CD4-positive, CD25-positive, alpha-beta regulatory T cell (primary cell): ENCODE measurements around the gene CNOT9. TPM values are rescaled to one million over a fixed set of nuclear protein-coding genes. Genes with fewer than 3 reads are reported as not detected.
A peak's percentile ranks its signal among the peaks of the same experiment; 100 is the strongest.

Experiments
- ATAC-seq, 2 donors: fragments of 150-1000 bp; cut with Tn5 transposase; one replicate each; pipeline ENCODE4 v1.10.0; 2021; ENCODE audit warnings: low read depth in 2 of 2, moderate number of reproducible peaks in 2 of 2, moderate library complexity in 1 of 2
- DNase-seq, 3 donors: peaks; one replicate each; pipeline versions ENCODE4 v3.0.0 to v3.0.0-alpha.2; 2012 to 2022; ENCODE audit warnings: mixed read lengths in 1 of 3
- H3K27ac ChIP-seq: one replicate; pipeline ENCODE4 v1.7.0; 2013; ENCODE audit warnings: mild to moderate bottlenecking, low read length; ENCODE audit not compliant: insufficient read depth, poor library complexity, severe bottlenecking
- H3K27me3 ChIP-seq: one replicate; pipeline ENCODE4 v1.7.0; 2013; ENCODE audit warnings: low read length; ENCODE audit not compliant: control insufficient read depth, insufficient read depth
- H3K36me3 ChIP-seq: one replicate; pipeline ENCODE4 v1.7.0; 2013; ENCODE audit warnings: mild to moderate bottlenecking, low read length, moderate library complexity; ENCODE audit not compliant: control insufficient read depth, insufficient read depth
- H3K4me1 ChIP-seq: 2 replicates; pipeline ENCODE4 v1.7.0; 2013; ENCODE audit warnings: mild to moderate bottlenecking, low read length; ENCODE audit not compliant: insufficient read depth, control insufficient read depth, poor library complexity, severe bottlenecking
- H3K4me3 ChIP-seq: one replicate; pipeline ENCODE4 v1.7.0; 2013; ENCODE audit warnings: low read depth, mild to moderate bottlenecking, low read length, moderate library complexity
- H3K9me3 ChIP-seq, 2 experiments: 1 replicate in 1 of 2; 2 replicates in 1 of 2; pipeline ENCODE4 v1.7.0; 2013; ENCODE audit warnings: low read length in 2 of 2, mild to moderate bottlenecking in 1 of 2, moderate library complexity in 1 of 2; ENCODE audit not compliant: control insufficient read depth in 2 of 2
- H3K27ac Mint-ChIP-seq, 3 donors: one replicate each; pipeline ENCODE4 v1.8.0; 2020 to 2022; ENCODE audit warnings: mild to moderate bottlenecking in 3 of 3, mixed read lengths in 3 of 3, moderate library complexity in 2 of 3
- H3K27me3 Mint-ChIP-seq: one replicate; pipeline ENCODE4 v1.8.0; 2022; ENCODE audit warnings: mild to moderate bottlenecking, mixed read lengths
- H3K36me3 Mint-ChIP-seq: one replicate; pipeline ENCODE4 v1.8.0; 2020; ENCODE audit warnings: mixed read lengths
- H3K4me1 Mint-ChIP-seq, 4 donors: one replicate each; pipeline ENCODE4 v1.8.0; 2020 to 2022; ENCODE audit warnings: mixed read lengths in 4 of 4, mild to moderate bottlenecking in 1 of 4
- H3K4me3 Mint-ChIP-seq, 4 donors: one replicate each; pipeline ENCODE4 v1.8.0; 2020 to 2022; ENCODE audit warnings: mild to moderate bottlenecking in 4 of 4, mixed read lengths in 4 of 4, moderate library complexity in 3 of 4
- H3K9me3 Mint-ChIP-seq, 7 donors: one replicate each; pipeline ENCODE4 v1.8.0; 2020 to 2022; ENCODE audit warnings: mixed read lengths in 7 of 7, mild to moderate bottlenecking in 3 of 7, moderate library complexity in 2 of 7
- polyA plus RNA-seq, 4 donors: library from polyadenylated mRNA; unstranded; fragments of 300-500 nt; fragmentation: Illumina TruSeq; gene quantifications; one replicate each; pipeline ENCODE4 v1.2.3, GENCODE V29; 2021
- total RNA-seq: library from RNA; stranded (reverse); gene quantifications from one replicate; pipeline ENCODE4 v1.2.3, GENCODE V29; 2022

The CNOT9 gene
- total and polyA plus RNA-seq, 5 donors from 2014 or later, result 15.1 to 61.0 (median 23.3) TPM

DNA sequence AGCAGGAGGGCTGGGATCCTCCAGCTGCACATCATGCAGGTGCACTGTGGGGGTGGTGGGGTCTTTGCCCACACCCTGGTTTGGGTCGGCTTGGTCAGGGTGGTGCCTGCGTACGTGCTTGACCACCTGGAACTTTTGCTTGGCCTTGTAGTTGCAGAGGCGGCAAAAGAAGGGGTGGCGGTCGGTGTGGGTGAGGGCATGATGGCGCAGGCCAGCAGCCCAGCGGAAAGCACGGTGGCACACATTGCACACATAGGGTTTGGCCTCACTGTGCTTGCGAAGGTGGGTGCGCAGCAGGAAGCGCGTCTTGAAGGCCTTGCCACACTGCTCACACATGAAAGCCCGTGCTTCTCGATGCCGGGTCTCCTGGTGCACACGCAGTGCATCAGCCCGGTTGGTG lies 69.7 kb downstream of the CNOT9 start:
- no peaks in the 10 kb centered on the region for H3K27me3 Mint-ChIP-seq
- ATAC-seq (no peak), DNase-seq (no peak)
- peak overlapping the region in 1 of 3 donors; percentile 6 for H3K27ac Mint-ChIP-seq
- peaks cover 36% of the 10 kb centered on the region for H3K36me3 Mint-ChIP-seq
- no peak overlapping the region for H3K27ac ChIP-seq
- H3K4me1 Mint-ChIP-seq, result peaks cover 0 to 5% (median 0%) of the 10 kb centered on the region in 4 donors
- peaks cover 81% of the 10 kb centered on the region for H3K36me3 ChIP-seq
- no peak overlapping the region for H3K4me3 Mint-ChIP-seq
- H3K4me1 ChIP-seq, result no peaks in the 10 kb centered on the region
- no peaks in the 10 kb centered on the region for H3K9me3 ChIP-seq
- H3K9me3 Mint-ChIP-seq, result no peaks in the 10 kb centered on the region
- no peaks in the 10 kb centered on the region for H3K27me3 ChIP-seq
- no peak overlapping the region for H3K4me3 ChIP-seq

DNA sequence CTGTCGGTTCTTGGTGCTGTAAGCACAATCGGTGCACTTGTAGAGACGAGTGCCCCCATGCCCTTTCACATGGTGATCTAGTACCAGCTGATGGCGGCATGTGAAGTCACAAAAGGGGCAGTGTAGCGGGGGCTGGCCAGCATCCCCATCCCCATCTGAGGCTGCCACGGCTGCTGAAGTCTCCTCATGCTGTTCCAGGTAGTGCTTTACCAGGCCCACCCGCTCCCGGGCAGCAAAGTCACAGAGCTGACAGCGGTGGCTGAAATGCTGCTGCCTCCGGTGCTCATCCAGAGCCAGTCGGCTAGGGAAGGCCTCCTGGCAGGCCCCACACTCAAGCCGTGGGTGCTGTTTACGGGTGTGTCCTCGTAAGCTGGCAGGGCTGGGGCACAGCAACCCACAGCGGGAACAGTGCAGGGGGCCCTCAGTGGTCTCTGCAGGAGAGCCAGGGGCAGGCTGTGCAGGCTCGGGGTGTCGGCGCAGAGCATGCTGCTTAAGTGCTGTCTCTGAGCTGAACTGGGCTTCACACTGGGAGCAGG lies 73.5 kb downstream of the CNOT9 start:
- Histone ChIP-seq H3K27ac (no peak overlapping the region), H3K9me3 (no peaks in the 10 kb centered on the region), H3K4me1 (no peaks in the 10 kb centered on the region), H3K27me3 (no peaks in the 10 kb centered on the region), H3K36me3 (peaks cover 82% of the 10 kb centered on the region), H3K4me3 (no peak overlapping the region)
- Mint-ChIP-seq H3K4me1 (peaks cover 0 to 5% (median 0%) of the 10 kb centered on the region in 4 donors), H3K27me3 (no peaks in the 10 kb centered on the region), H3K4me3 (no peak overlapping the region), H3K36me3 (peaks cover 24% of the 10 kb centered on the region), H3K27ac (no peak overlapping the region), H3K9me3 (no peaks in the 10 kb centered on the region)
- ATAC-seq (no peak), DNase-seq (no peak)

DNA sequence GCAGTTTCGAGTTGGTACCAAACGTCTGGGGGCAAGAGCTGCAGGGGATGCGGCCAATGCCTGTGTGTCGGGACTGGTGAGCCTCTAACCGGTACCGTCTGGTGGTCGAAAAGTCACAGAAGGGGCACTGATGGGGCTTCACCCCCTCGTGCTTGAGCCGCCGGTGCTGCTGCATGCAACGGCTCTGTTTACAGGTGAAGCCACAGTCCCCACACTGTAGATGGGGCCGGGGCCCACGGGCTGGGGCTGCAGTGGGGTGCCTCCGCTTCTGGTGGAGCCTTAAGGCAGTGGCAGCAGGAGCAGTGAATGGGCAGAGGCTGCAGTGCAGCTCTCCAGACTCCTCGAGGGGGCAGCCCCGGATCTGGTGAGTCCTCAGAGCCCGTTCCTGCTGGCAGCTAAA lies 74.1 kb downstream of the CNOT9 start:
- Histone ChIP-seq H3K27ac (no peak overlapping the region), H3K9me3 (no peaks in the 10 kb centered on the region), H3K4me3 (no peak overlapping the region), H3K36me3 (peaks cover 78% of the 10 kb centered on the region), H3K27me3 (no peaks in the 10 kb centered on the region), H3K4me1 (no peaks in the 10 kb centered on the region)
- Mint-ChIP-seq H3K27ac (no peak overlapping the region), H3K4me3 (no peak overlapping the region), H3K27me3 (no peaks in the 10 kb centered on the region), H3K4me1 (peaks cover 0 to 8% (median 3%) of the 10 kb centered on the region in 4 donors), H3K36me3 (peaks cover 25% of the 10 kb centered on the region), H3K9me3 (no peaks in the 10 kb centered on the region)
- no peak for DNase-seq
- ATAC-seq, result no peak

DNA sequence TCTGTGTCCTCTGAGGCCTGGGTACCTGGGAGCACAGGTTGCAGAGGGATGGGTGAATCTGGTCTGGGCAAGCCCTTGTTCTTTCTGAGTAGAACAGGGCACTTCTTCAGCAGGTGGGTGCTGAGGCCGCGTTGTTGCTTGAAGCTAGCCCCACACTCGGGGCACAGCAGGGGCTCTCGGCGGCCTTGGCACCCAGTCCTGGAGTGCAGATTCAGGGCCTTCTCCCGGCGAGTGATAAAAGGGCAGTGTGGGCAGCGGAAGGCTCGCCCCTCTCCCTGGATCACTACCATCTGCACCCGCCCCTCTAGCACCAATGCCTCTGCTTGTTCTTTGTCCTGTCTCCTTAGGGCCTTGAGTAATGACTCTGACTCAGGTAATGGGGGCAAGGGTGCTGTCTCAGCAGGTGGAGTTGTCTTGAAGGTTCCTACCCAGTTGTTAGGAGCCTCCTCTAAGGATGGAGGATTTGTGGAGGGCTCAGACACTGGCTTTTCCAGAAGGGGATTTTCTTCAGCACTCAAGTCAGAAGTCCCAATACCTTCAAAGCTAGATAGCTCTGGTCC lies 75.2 kb downstream of the CNOT9 start:
- ATAC-seq, result no peak
- Mint-ChIP-seq H3K9me3 (no peaks in the 10 kb centered on the region), H3K27me3 (no peaks in the 10 kb centered on the region), H3K36me3 (peaks cover 35% of the 10 kb centered on the region), H3K27ac (peak overlapping the region in 1 of 3 donors; percentile 46), H3K4me3 (no peak overlapping the region), H3K4me1 (peaks cover 7 to 15% (median 12%) of the 10 kb centered on the region in 4 donors)
- Histone ChIP-seq H3K36me3 (peaks cover 78% of the 10 kb centered on the region), H3K27me3 (no peaks in the 10 kb centered on the region), H3K4me3 (no peak overlapping the region), H3K27ac (no peak overlapping the region), H3K4me1 (no peaks in the 10 kb centered on the region), H3K9me3 (no peaks in the 10 kb centered on the region)
- DNase-seq, result no peak

DNA sequence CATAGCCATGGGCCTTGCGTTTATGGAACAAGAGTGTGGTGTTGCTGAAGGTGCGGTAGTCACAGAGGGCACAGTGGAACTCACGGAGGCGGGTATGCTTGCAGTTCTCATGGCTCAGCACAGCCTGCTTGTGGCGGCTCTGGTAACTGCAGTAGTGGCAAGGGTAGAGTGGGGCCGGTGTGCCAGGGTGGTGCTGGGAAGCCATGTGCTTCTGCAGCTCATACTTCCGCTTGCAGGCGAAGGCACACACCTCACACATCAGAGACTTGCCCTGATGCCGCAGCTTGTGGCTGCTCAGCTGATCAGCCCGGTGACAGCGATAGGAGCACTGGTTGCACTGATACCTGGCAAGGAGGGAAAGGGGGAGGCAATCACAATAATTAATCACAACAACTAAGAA lies 76.1 kb downstream of the CNOT9 start:
- DNase-seq (no peak), ATAC-seq (no peak)
- no peak overlapping the region for H3K27ac ChIP-seq
- Mint-ChIP-seq H3K36me3 (peaks cover 31% of the 10 kb centered on the region), H3K4me3 (no peak overlapping the region), H3K27me3 (no peaks in the 10 kb centered on the region), H3K9me3 (no peaks in the 10 kb centered on the region), H3K27ac (peak overlapping the region in 1 of 3 donors; percentile 63), H3K4me1 (peaks cover 7 to 16% (median 12%) of the 10 kb centered on the region in 4 donors)
- no peaks in the 10 kb centered on the region for H3K4me1 ChIP-seq
- H3K27me3 ChIP-seq, result no peaks in the 10 kb centered on the region
- H3K9me3 ChIP-seq, result no peaks in the 10 kb centered on the region
- H3K4me3 ChIP-seq, result no peak overlapping the region
- H3K36me3 ChIP-seq, result peaks cover 81% of the 10 kb centered on the region

DNA sequence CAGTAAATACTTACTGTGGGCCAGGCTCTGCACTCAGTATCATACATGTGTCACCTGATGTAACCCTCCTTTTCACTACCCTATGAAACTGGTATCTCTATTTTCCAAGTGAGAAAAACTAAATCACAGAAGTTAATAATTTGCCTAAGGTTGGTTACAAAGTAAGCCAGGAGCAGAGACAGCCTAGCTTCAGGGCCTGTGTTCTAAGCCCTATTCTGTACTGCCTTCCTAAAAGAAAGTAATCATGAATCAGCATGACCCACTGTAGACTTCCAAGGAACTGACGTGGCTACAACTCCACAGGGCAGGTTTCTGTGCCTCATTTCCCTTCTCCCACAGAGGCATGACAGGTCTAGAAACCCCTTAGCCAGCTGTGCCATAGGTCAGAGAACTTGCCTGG lies 76.5 kb downstream of the CNOT9 start:
- no peaks in the 10 kb centered on the region for H3K9me3 ChIP-seq
- DNase-seq, result no peak
- H3K4me1 ChIP-seq, result no peaks in the 10 kb centered on the region
- Mint-ChIP-seq H3K4me3 (no peak overlapping the region), H3K27me3 (no peaks in the 10 kb centered on the region), H3K27ac (peak overlapping the region in 1 of 3 donors; percentile 63), H3K4me1 (peaks cover 7 to 16% (median 12%) of the 10 kb centered on the region in 4 donors), H3K9me3 (no peaks in the 10 kb centered on the region), H3K36me3 (peaks cover 34% of the 10 kb centered on the region)
- no peaks in the 10 kb centered on the region for H3K27me3 ChIP-seq
- peaks cover 83% of the 10 kb centered on the region for H3K36me3 ChIP-seq
- no peak for ATAC-seq
- H3K27ac ChIP-seq, result no peak overlapping the region
- no peak overlapping the region for H3K4me3 ChIP-seq

Other genes starting within 250 kb of the CNOT9 start
- not detected for gene CATIP, start 212.0 kb upstream of the CNOT9 start, total RNA-seq
- gene CATIP, start 212.0 kb upstream of the CNOT9 start, polyA plus RNA-seq, result not detected
- 0.54 TPM for gene SLC11A1, start 186.6 kb upstream of the CNOT9 start, total RNA-seq
- gene SLC11A1, start 186.6 kb upstream of the CNOT9 start, polyA plus RNA-seq, result 1 to 10 TPM in 1 of 4 donors, under 1 TPM in 3; 0.47 to 1.4 (median 0.87) TPM
- 146 TPM for gene CTDSP1, start 169.0 kb upstream of the CNOT9 start, total RNA-seq
- gene CTDSP1, start 169.0 kb upstream of the CNOT9 start, polyA plus RNA-seq, result 10 to 100 TPM; 18.8 to 29.4 (median 25.0) TPM
- gene VIL1, start 149.7 kb upstream of the CNOT9 start, total RNA-seq, result 2.1 TPM
- under 1 TPM in 3 of 4 donors, not detected in 1; 0.08 to 0.28 (median 0.09) TPM for gene VIL1, start 149.7 kb upstream of the CNOT9 start, polyA plus RNA-seq
- gene USP37, start 488 bp upstream of the CNOT9 start, total RNA-seq, result 30.7 TPM
- gene USP37, start 488 bp upstream of the CNOT9 start, polyA plus RNA-seq, result 10 to 100 TPM in 3 of 4 donors, 1 to 10 TPM in 1; 9.9 to 12.0 (median 11.7) TPM
- 0.12 TPM for gene PLCD4, start 39.1 kb downstream of the CNOT9 start, total RNA-seq
- gene PLCD4, start 39.1 kb downstream of the CNOT9 start, polyA plus RNA-seq, result under 1 TPM in 2 of 4 donors, not detected in 2; 0.16 to 0.54 TPM
- 48.8 TPM for gene ZNF142, start 90.8 kb downstream of the CNOT9 start, total RNA-seq
- gene ZNF142, start 90.8 kb downstream of the CNOT9 start, polyA plus RNA-seq, result 1 to 10 TPM; 5.6 to 8.7 (median 6.4) TPM
- gene BCS1L, start 90.8 kb downstream of the CNOT9 start, total RNA-seq, result 25.3 TPM
- gene BCS1L, start 90.8 kb downstream of the CNOT9 start, polyA plus RNA-seq, result 10 to 100 TPM; 11.7 to 15.3 (median 14.3) TPM
- gene RNF25, start 103.2 kb downstream of the CNOT9 start, total RNA-seq, result 19.5 TPM
- gene RNF25, start 103.2 kb downstream of the CNOT9 start, polyA plus RNA-seq, result 10 to 100 TPM; 20.0 to 25.6 (median 22.7) TPM
- gene STK36, start 103.2 kb downstream of the CNOT9 start, total RNA-seq, result 10.5 TPM
- 1 to 10 TPM; 1.8 to 3.7 (median 2.6) TPM for gene STK36, start 103.2 kb downstream of the CNOT9 start, polyA plus RNA-seq
- gene TTLL4, start 142.0 kb downstream of the CNOT9 start, total RNA-seq, result 19.0 TPM
- gene TTLL4, start 142.0 kb downstream of the CNOT9 start, polyA plus RNA-seq, result 1 to 10 TPM; 4.1 to 6.7 (median 4.8) TPM
- gene CYP27A1, start 213.3 kb downstream of the CNOT9 start, total RNA-seq, result not detected
- under 1 TPM in 1 of 4 donors, not detected in 3; 0.13 TPM for gene CYP27A1, start 213.3 kb downstream of the CNOT9 start, polyA plus RNA-seq